Kidney epithelial cell (primary cell): ENCODE results near the gene BCAT1. TPM values are rescaled to one million over a fixed set of nuclear protein-coding genes. Genes with fewer than 3 reads are reported as not detected.

Experiments
- DNase-seq: peaks from one replicate; pipeline ENCODE4 v3.0.0-alpha.2; 2010; ENCODE audit warnings: low read depth
- H3K27me3 ChIP-seq: 2 replicates; pipeline ENCODE4 v1.6.0; 2011; ENCODE audit warnings: low read length; ENCODE audit not compliant: control insufficient read depth, insufficient read depth
- H3K36me3 ChIP-seq: 2 replicates; pipeline ENCODE4 v1.5.1; 2011; ENCODE audit warnings: low read length; ENCODE audit not compliant: control insufficient read depth, insufficient read depth
- H3K4me3 ChIP-seq: 2 replicates; pipeline ENCODE4 v1.5.1; 2011; ENCODE audit warnings: low read depth, mild to moderate bottlenecking, control low read depth, low read length
- CTCF ChIP-seq: IDR thresholded peaks from 2 replicates; pipeline ENCODE4 v1.5.1; 2011; ENCODE audit warnings: mild to moderate bottlenecking, moderate library complexity, low read length, control low read depth, inconsistent platforms; ENCODE audit not compliant: insufficient read depth, poor library complexity, severe bottlenecking
- total RNA-seq: library from RNA; depleted of rRNA; stranded (reverse); fragments of >200 nt; gene quantifications from 2 replicates; pipeline ENCODE4 v1.2.3, GENCODE V29; 2015

Gene BCAT1, protein sequence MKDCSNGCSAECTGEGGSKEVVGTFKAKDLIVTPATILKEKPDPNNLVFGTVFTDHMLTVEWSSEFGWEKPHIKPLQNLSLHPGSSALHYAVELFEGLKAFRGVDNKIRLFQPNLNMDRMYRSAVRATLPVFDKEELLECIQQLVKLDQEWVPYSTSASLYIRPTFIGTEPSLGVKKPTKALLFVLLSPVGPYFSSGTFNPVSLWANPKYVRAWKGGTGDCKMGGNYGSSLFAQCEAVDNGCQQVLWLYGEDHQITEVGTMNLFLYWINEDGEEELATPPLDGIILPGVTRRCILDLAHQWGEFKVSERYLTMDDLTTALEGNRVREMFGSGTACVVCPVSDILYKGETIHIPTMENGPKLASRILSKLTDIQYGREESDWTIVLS
- 89.1 and 103 TPM in 2 replicates for total RNA-seq

DNA sequence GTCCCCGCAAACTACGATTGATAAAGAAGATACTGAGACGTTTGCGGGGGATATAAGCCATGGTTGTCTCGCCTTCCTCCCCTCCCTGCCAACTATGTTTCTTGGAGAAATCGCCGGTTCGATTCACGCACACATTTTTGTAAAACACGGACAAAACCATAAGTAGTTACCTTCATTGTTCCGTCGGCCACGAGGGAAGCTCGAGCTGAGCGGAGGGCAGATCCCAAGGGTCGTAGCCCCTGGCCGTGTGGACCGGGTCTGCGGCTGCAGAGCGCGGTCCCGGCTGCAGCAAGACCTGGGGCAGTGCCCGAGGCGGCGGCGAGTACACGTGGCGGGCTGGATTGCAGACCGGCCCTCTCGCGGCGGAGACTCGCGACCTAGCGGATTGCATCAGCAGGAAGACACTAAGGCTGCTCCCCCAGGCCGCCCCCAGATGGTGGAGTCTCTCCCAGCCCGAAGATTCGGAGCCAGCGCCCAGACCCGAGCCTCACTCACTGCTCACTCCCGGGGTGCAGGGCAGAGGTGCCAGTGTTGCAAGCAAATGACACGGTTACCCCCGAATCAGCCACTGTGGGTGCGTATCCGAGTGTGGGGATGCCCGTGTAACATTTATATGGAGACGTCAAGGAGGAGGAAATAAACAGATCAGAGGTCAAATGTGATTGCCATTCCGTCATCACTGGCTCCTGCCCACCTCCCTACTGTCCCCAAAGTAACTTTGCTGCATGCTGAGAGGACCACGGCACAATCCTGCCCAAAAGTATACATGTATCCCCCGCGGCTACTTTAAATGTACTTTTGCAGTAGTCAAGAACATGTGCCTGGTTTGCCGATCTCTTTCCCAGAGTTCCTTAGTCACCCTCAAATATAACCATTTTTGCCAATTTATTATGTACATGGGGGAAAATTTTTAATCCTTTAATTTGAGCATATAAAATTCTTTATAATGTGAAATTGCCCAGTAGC lies at the start of gene BCAT1:
BCAT1 (minus strand) TSS at position 345 of the 966 bp plus-strand sequence; CDS start at position 176, 169 bp downstream.
- peak within 1 kb of the TSS; percentile 52 for H3K4me3 ChIP-seq
- H3K27me3 ChIP-seq, result no peaks in the 10 kb centered on the region
- no peak for DNase-seq
- peak; percentile 27 for TF ChIP-seq CTCF
- H3K36me3 ChIP-seq, result no peaks in the 10 kb centered on the region

- H3K27me3 ChIP-seq, result no peaks in the 10 kb centered on the region
- no peak overlapping the region for H3K4me3 ChIP-seq
- TF ChIP-seq CTCF, result no peak
- DNase-seq, result no peak
- H3K36me3 ChIP-seq, result no peaks in the 10 kb centered on the region
Measured at GRCh38 chr12:24997970-24998582, 49.2 kb upstream of the BCAT1 start.

DNA sequence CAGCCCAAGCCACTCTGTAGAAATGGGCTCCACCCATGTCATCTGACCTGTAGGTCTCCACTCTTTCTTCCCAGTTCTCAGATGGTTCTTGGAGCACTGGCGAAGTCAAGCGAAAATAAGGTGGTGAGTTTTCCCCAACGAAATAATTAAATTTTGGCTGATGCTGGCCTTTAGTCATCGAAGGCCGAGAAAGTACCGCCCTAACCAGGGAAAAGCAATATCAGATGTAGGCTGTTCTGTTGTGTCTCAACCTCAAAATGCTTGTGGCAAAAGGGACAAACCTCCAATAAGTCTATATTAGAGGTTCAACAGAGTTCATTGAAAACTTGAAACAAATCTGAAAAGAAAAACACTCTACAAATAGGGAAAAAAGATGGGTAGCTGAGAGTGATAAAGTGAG lies 48.6 kb upstream of the BCAT1 start:
- DNase-seq, result no peak
- no peaks in the 10 kb centered on the region for H3K36me3 ChIP-seq
- no peaks in the 10 kb centered on the region for H3K27me3 ChIP-seq
- H3K4me3 ChIP-seq, result no peak overlapping the region
- no peak for TF ChIP-seq CTCF

DNA sequence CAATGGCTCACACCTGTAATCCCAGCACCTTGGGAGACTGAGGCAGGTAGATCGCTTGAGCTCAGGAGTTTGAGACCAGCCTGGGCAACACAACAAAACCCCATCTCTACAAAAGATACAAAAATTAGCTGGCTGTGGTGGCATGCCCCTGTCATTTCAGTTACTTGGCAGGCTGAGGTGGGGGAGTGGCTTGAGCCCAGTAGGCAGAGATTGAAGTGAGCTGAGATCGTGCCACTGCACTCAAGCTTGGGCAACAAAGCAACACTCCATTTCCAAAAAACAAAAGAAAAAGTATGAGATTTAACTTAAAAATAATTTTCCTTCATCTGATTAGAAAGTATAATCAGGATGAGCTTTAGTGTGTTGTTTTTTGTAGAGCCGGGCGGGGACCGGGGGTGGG lies 47.9 kb upstream of the BCAT1 start:
- H3K27me3 ChIP-seq, result no peaks in the 10 kb centered on the region
- TF ChIP-seq CTCF, result no peak
- H3K4me3 ChIP-seq, result no peak overlapping the region
- H3K36me3 ChIP-seq, result no peaks in the 10 kb centered on the region
- no peak for DNase-seq

- Histone ChIP-seq H3K36me3 (no peaks in the 10 kb centered on the region), H3K4me3 (no peak overlapping the region), H3K27me3 (no peaks in the 10 kb centered on the region)
- no peak for DNase-seq
- TF ChIP-seq CTCF, result no peak
Measured at GRCh38 chr12:24996102-24996797, 47.3 kb upstream of the BCAT1 start.
